GM21381 (cell line): Measurements from ENCODE around the gene STUB1.

Source experiments
- ATAC-seq: cut with Tn5 transposase; IDR thresholded peaks from one replicate; pipeline ENCODE4 v1.9.1; 2021; ENCODE audit warnings: mild to moderate bottlenecking, moderate library complexity; ENCODE audit not compliant: unreplicated experiment

The STUB1 gene

DNA sequence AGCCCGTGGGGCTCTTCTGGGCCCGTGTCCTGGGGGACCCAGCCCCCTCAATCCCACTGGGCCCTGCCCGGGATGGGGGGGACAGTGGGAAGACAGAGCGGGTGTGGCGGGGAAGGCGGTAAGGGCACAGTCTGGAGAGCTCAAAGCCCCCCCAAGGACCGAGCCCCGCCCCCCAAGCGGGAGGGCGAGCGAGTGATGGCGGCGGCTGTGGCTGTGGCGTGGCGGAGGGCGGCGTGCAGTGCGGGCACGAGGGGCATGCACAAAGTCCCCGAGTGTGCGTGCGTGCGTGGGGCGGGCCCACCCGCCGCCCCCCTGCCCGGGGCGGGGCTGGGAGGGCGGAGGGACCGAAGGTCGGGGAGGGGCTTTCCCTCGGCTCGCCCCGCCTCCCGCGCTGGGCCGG lies 13.6 kb downstream of the STUB1 start:
- ATAC-seq: no peak

DNA sequence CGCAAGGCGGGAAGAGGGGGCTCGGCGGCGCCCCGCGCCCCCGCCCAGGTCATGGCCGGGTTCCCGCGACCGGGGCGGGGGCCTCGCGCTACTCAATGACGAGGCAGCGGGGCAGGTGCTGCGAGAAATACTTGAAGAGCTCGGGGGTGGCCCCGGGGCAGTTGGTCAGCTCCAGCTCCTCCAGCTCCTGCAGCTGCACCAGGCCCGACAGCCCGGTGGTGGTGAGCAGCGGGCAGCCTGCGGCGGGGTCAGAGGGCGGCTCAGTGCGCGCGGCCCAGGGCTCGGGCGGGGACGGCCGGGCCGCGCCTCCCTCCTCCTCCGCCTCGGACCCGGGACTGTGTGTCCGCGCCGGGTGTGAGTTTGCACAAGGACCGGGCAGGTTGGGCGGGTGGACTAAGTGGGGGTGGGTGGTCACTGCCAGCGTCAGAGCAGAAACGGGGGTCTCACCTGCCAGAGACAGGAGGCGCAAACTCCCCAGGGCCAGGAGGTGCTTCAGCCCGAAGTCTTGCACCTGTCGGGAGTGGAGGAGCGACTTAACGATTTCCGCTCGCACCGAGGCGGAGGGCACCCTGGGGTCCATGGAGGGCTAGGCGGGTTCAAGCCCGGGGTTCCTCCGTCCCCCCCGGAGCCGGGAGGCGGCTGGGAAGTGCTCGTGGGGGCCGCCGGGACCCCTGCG lies 14.1 kb downstream of the STUB1 start:
- ATAC-seq: no peak

DNA sequence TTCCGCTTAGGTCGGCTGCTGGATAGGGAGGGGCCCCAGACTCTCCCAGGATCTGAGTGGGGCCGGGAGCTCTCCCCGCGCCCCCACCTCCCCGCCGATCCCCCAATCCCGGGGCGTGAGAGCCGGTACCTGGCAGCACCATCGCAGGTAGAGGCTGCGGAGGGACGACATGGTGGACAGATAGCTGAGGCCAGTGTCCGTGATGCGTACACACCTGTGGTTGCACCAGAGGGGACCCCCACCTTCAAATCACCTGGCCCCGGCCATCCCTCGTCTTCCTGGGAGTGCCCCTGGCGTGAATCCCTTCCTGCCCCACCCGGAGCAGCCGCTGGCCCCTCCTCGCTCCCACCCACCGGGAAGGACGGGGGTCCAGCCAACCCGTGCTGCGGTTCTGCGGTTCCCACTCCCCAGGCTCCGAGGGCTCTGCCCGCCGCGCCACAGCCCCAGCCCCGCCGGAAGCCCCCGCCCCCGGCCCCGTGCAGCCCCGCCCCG lies 14.7 kb downstream of the STUB1 start:
- ATAC-seq: no peak

- ATAC-seq: no peak
These were observed 15.3 kb downstream of the STUB1 start for GRCh38 chr16:695355-696089.

DNA sequence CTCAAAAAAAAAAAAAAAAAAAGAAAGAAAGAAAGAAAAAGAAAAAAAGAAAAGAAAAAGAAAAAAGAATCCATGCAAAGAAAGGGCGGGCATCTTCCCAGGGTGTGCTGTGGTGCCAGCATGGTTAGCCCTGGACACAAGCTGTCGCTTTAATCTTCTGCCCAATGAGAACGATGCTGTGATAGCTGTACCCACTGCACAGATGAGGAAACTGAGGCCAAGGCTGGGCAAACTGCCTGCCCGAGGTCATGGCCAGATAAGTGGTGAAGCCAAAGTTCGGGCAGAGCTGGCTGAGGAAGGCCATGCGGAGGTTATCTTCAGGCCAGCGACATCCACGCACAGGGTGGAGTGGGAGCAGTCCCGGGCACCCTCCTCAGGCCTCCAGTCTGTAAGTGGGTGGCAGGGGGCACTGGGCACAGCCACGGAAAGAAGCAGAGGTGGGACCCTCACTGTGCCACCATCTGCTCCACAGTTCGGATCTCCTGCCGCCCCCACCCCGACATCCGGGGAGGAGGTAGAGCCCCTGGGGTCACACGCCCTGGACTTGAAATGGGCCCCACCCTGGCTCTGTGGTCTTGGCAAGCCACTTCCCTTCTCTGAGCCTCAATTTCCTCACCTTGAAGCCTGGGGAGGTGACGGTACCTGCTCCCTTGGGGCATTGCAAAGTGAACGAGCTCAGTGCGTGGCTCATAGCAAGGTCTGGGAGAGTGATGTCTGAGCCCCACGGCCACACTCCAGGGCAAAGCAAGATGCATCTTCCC lies 18.9 kb downstream of the STUB1 start:
- no peak for ATAC-seq

- no peak for ATAC-seq
These were observed 20.7 kb downstream of the STUB1 start for GRCh38 chr16:700684-701584.

GRCh38 chr16:702341-702740 lies 22.1 kb downstream of the STUB1 start:
- ATAC-seq: no peak

DNA sequence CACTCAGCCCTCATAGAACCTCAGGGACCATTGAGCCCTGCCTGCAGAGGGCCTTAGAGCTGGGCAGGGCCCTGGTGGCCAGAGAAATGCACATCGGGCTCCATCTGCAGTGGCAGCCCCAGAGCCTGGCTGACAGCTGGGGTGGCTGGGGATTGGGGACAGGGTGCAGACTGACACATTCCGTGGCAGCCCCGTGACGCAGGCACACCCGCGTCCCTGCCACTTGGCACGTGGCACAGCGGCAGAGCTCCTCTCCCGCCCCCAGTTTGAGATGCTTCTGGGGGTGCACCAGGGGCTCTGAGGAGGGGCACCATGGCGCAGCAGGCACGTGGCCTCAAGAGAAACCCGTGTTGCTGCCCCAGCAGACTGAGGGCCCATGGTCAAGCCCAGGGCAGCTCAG lies 23.2 kb downstream of the STUB1 start:
- no peak for ATAC-seq

DNA sequence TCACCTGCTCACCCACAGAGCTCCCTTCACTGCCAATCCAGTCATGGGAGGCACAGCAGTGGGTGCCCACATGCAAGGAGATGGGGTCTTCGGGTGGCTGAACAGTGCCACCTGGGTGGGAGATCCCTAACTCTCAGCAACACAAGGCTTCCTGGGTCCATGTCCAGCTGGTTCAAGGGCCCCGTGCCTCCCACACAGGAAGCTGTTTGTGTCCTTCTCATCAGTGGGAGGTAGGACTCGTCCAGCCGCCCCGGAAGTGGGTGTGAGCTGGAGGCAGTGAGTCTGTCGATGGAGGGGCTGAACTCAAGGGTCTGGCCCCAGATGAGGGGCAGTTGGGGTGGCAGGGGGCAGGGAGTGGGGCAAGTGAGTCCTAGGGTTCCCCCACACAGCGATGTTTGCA lies 23.8 kb downstream of the STUB1 start:
- ATAC-seq: no peak

GRCh38 chr16:704552-705380 lies 24.6 kb downstream of the STUB1 start:
- ATAC-seq: no peak

GRCh38 chr16:705431-706188 lies 25.4 kb downstream of the STUB1 start, which contains the start of gene FBXL16:
TSS of gene FBXL16 (minus strand) at chr16:705801. CDS start at chr16:697405, 8,396 bp downstream.
- ATAC-seq: no peak

DNA sequence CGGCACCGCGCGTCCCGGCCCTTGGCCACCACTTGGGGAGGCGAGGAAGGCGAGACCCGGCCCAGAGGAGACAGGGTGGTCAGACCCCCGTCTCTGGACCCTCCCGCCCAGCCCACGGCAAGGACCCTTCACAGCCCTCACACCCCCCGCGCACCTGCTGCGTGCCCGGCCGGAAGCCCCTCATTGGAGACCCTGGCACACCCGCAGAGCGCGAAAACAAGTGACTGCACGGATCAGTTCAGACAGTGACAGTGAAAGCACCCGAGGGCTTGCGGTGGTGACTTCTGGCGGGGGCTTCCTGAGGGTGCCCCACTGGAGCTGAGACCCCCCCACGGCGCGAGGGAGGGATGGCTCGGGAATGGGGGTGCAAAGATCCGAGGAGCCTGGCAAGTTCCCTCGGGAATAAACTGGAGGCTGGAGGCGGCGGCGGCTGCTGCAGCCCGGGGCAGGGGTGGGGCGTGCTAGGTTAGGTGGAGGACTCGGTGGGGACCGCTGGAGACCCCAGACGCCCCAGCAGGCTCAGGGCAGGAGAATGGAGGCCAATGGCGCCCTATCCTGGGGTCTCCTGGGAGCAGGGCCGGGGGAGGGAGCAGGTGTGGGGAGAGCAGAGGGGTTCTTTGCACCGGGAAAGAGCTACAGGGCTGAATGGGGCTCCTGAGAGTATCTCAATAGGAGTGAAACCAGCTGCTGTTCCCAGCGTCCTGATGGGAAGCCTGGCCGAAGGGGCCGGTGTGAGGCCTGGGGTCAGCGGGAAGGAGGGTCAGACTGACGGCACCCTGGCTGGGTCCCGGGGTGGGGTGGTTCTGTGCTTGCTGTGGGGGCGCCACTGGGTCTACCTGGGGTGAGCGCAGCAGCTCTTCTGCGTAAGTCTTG lies 26.2 kb downstream of the STUB1 start:
- no peak for ATAC-seq

DNA sequence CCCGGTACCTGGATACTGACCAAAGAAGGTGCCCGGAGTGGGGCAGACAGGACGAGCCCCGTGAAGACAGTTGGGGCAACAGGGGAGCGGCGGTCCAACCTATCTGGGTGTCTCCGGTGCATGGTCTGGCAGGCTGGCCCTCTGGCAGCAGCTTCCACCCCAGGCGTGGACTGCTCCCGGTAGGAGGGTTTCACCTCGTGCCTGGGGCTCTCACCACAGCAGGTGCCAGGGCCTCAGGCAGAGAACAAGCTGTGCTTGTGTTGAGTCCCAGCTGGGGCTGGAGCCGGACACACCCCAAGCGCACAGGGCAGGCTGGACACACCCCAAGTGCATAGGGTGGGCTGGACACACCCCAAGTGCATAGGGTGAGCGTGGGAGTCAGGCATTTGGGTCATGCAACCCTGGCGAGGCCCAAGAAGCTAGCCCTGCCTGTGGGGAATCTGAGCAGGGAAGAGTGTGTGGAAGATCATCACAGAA lies 26.9 kb downstream of the STUB1 start:
- no peak for ATAC-seq

DNA sequence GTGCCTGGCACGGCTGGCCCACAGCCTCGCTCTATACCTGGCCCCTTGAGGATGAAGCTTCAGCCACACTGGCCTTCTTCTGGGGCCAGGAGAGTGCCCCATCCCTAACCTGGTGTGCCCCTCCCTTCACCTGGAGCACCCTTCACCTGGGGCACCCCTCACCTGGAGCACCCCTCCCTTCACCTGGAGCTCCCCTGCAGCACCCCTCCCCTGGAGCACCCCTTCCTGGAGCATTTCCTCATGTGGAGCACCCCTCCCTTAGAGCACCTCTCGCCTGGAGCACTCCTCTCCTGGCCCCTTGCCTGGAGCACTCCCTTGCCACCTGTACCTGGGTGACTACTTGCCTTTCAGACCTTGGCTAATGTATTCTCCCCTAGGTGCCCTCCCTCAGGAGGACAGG lies 27.8 kb downstream of the STUB1 start:
- no peak for ATAC-seq

GRCh38 chr16:708959-709358 lies 28.7 kb downstream of the STUB1 start:
- ATAC-seq: no peak

DNA sequence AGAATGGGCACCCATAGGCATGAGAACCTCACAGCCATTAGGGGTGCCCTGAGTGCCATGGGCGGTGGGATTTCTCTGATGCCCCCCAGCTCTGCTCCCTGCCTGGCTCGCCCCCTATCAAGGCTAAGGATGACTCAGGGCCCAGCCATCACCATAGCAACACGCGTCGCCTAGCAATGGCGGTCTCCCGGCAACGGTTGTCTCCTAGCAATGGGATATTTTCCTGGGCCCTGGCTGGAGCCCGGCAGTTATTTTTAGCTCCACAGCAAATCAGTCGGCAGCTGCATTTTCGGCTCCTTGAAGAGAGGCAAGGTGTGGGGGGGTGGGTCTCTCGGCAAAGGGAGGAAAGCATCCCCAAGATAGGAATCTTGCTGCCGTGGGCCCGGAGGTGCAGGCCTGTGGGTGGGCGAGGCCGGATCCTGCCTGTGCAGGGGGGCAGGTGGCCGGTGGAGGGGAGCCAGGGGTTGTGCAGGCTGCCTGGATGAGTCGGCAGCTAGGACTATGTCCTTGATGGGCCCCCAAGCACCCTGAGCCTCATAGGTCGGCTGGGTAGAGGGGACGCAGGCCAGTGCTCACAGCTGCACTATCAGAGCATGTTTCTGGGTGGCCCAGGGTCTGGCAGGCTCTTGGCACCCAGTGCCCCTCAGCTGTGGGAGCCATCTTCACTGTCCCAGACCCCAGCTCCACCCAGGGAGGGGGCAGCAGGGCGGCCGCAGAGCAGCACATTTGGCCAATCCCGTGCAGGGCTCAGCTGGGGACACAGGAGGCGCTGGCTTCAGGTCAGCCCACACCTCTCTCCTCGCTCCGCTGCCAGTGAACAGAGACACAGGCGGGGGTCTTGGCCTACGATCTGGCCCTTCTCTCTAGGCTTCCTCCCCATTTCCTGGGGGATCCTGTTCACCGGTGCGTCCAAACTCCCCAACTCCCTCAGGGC lies 29.6 kb downstream of the STUB1 start:
- no peak for ATAC-seq
